HCT116 (cell line): ENCODE measurements around the gene CCDC88C.

Experiments used
- CEBPB ChIP-seq: IDR thresholded peaks from 2 replicates; pipeline ENCODE4 v1.6.1; 2012; ENCODE audit warnings: low read depth
- EGR1 ChIP-seq: IDR thresholded peaks from 2 replicates; pipeline ENCODE4 v1.6.1; 2012; ENCODE audit warnings: low read depth
- JUND ChIP-seq: IDR thresholded peaks from 2 replicates; pipeline ENCODE4 v1.6.1; 2012
- POLR2A ChIP-seq: IDR thresholded peaks from 2 replicates; pipeline ENCODE4 v1.7.0; 2011; ENCODE audit warnings: borderline replicate concordance; ENCODE audit not compliant: insufficient read depth, insufficient read length; ENCODE audit errors: extremely low read depth
- POLR2AphosphoS5 ChIP-seq: IDR thresholded peaks from 2 replicates; pipeline ENCODE4 v1.6.1; 2011; ENCODE audit warnings: mild to moderate bottlenecking, low read depth, low read length, moderate library complexity
- RAD21 ChIP-seq: IDR thresholded peaks from 2 replicates; pipeline ENCODE4 v1.6.1; 2012; ENCODE audit warnings: low read depth, mild to moderate bottlenecking
- SIN3A ChIP-seq: IDR thresholded peaks from 2 replicates; pipeline ENCODE4 v1.6.1; 2012; ENCODE audit warnings: low read depth
- SP1 ChIP-seq: IDR thresholded peaks from 2 replicates; pipeline ENCODE4 v1.6.1; 2012; ENCODE audit warnings: low read depth
- TF ChIP-seq, protein P1 (sequence below), 3 experiments: fragments of 200-600 bp in 1 of 3; sonication (generic) in 1 of 3; IDR thresholded peaks in 2 of 3; conservative IDR thresholded peaks in 1 of 3; 2 replicates each; pipeline ENCODE4 v1.5.1; 2012 to 2017; ENCODE audit warnings: low read depth in 2 of 3, low read length in 2 of 3, antibody characterized with exemption in 1 of 3, borderline replicate concordance in 1 of 3, control low read depth in 1 of 3, mild to moderate bottlenecking in 1 of 3, mixed read lengths in 1 of 3, mixed run types in 1 of 3, moderate library complexity in 1 of 3; ENCODE audit not compliant: insufficient read depth in 1 of 3
- TF ChIP-seq, protein P2 (sequence below): IDR thresholded peaks from 2 replicates; pipeline ENCODE4 v1.6.1; 2011; ENCODE audit warnings: mild to moderate bottlenecking, low read length, moderate library complexity; ENCODE audit not compliant: insufficient replicate concordance; ENCODE audit errors: extremely low read depth

DNA sequence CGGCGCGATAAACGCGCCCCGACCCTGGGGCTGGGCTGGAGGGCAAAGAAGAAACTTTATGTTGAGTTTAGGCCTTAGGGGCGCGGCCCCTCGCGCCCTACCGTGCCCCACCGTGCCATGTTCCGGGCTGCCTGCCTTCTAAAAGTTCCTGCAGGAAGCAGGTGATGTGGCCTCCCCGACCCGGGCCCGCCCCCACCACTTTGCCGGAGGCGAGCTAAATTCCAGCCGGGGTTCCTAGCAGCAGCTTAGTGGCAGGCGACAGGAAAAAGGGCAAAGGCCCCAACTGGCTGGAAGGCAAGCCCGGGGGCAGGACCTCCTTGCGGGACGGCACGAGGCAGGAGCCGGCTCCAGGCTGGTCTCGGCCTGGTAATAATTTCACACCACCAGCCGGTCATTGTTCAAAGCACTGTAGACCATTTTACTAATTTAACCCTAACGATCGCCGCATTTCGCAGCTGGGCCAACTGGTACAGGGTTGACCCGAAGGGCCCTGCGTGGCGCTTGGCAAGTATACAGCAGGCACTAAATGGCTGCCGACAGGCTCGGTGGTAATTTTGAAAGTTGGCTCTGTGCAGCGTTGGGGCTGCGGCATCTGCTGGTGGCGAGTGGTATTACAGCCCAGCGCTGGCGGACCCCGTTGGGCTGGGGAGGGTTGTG, 895 bp upstream of the CCDC88C start:
- no peak for TF ChIP-seq EGR1
- TF ChIP-seq, protein P1, sequence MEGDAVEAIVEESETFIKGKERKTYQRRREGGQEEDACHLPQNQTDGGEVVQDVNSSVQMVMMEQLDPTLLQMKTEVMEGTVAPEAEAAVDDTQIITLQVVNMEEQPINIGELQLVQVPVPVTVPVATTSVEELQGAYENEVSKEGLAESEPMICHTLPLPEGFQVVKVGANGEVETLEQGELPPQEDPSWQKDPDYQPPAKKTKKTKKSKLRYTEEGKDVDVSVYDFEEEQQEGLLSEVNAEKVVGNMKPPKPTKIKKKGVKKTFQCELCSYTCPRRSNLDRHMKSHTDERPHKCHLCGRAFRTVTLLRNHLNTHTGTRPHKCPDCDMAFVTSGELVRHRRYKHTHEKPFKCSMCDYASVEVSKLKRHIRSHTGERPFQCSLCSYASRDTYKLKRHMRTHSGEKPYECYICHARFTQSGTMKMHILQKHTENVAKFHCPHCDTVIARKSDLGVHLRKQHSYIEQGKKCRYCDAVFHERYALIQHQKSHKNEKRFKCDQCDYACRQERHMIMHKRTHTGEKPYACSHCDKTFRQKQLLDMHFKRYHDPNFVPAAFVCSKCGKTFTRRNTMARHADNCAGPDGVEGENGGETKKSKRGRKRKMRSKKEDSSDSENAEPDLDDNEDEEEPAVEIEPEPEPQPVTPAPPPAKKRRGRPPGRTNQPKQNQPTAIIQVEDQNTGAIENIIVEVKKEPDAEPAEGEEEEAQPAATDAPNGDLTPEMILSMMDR (IDR thresholded peaks at IDR 0.05 in 2 of 3, conservative IDR thresholded peaks at IDR 0.05 in 1 of 3; ENCODE audit: borderline replicate concordance in 1 of 3, insufficient read depth in 1 of 3, low read depth in 2 of 3, low read length in 2 of 3): peak; percentile 63 to 97 (median 93); a peak in 5 of 6 replicates
- no peak for TF ChIP-seq CEBPB
- no peak for TF ChIP-seq POLR2A
- no peak for TF ChIP-seq SIN3A
- no peak for TF ChIP-seq POLR2AphosphoS5
- TF ChIP-seq, protein P2, sequence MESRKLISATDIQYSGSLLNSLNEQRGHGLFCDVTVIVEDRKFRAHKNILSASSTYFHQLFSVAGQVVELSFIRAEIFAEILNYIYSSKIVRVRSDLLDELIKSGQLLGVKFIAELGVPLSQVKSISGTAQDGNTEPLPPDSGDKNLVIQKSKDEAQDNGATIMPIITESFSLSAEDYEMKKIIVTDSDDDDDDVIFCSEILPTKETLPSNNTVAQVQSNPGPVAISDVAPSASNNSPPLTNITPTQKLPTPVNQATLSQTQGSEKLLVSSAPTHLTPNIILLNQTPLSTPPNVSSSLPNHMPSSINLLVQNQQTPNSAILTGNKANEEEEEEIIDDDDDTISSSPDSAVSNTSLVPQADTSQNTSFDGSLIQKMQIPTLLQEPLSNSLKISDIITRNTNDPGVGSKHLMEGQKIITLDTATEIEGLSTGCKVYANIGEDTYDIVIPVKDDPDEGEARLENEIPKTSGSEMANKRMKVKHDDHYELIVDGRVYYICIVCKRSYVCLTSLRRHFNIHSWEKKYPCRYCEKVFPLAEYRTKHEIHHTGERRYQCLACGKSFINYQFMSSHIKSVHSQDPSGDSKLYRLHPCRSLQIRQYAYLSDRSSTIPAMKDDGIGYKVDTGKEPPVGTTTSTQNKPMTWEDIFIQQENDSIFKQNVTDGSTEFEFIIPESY: no peak
- TF ChIP-seq SP1: no peak
- TF ChIP-seq JUND: no peak
- peak; percentile 78 for TF ChIP-seq RAD21
